ENCODE results near the gene RAD21L1.
"Not testable (repeated sequence)": the region's sequence is repeated elsewhere in the genome, so short reads cannot be mapped to it uniquely, and the experiment has no call there.

Gene RAD21L1

DNA sequence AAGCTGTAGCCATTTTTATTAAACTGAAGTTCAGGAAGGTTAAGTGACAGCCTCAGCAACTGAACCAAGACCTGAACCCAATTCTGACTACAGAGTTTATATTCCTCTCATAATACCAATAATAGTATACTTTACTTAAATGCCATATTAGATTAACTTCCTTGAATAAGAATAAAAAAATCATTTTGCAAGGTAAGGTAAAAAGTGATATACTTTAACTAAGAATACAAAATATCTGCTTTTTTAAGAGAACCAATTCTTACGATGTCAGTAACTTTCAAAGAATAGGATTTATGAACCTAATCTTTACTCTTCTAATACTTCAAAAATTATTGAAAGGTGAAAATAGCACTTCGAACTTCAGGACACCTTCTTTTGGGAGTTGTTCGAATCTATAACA is 3.7 kb downstream of the RAD21L1 start:
- DNase-seq (ENCODE audit: low spot score): no peak

DNA sequence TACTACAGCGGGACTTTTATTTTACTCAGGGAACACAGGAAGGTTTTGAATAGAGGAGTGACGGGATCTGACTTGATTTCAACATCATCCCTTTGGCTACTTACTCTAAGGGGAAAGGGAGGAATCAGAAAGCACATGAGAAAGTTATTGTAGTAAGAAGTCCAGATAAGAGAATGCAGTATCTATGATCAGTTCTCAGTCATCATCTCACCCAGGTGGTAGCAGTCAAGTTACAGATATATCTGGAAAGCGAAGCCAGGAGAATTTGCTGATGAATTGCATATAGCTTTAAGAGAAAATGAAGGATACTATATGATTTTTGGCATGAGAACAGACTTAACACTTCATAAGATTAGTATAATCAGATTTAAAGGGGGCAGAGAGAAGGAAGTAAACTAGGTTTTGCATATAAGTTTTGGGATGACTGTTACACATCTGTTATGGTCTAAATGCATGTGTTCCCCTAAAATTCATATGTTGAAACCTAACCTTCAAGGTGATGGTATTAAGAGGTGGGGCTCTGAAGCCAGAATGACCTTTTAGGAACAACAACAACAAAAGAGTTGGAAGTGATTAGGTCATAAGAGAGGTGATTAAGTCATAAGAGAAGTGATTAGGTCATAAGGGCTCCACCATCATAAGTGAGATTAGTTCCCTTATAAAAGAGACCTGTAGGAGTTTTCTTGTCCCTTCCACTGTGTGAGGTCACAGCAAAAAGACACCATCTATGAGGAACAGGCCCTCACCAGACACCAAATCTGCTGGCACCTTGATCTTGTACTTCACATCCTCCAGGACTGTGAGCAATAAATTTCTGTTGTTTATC is 6.7 kb downstream of the RAD21L1 start:
- no peak for DNase-seq (ENCODE audit: low spot score)

DNA sequence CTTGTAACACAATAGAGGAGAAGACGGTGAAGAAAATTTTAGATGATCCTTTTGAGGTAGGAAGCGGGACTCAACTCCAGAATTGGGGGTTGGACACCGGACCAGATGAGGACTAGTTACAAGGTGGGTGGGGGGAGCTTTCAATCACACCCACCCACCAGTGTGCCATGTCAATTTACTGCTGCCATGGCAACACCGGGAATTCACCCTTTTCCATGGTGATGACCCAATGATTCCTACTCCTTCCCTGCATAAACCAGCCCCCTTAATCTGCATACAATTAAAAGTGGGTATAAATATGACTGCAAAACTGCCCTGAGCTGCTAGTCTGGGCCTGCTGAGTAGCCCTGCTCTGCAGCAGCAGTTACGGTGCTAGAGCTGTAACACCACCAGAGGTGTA is 14.7 kb downstream of the RAD21L1 start:
- DNase-seq (ENCODE audit: low spot score): no peak

DNA sequence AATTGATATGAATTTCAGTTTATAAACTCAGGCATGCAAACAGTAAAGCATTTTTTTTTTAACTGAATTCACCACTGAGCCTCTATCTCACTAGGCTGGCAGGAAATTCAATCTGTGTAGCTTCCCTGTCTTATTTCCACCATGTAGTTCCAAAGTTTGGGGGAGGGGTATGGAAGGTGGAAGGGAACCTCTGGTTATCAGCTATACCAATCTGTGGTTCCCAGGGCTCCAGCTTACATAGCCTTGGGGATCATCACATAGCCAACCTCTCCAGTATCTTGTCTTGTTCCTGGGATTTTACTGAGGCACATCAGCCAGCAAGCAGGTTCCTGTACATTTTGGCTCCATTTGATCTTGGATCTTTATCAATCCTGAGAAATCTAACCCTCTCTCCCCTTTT is 15.6 kb downstream of the RAD21L1 start:
- DNase-seq (ENCODE audit: low spot score): no peak

DNA sequence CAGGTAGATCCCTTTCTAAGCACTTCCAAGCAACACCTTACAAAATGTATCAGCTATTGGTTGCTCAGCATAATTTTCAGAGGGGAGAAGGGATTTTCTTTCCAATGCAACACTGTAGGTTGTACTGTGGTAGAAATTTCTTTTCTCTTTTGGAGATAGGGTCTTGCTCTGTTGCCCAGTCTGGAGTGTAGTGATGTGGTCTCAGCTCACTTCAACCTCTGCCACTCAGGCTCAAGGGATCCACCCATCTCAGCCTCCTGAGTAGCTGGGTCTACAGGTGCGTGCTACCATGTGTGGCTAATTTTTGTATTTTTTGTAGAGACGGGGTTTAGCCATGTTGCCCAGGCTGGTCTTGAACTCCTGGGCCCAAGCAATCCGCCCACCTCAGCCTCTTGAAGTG is 16.3 kb downstream of the RAD21L1 start:
- DNase-seq (ENCODE audit: low spot score): no peak

DNA sequence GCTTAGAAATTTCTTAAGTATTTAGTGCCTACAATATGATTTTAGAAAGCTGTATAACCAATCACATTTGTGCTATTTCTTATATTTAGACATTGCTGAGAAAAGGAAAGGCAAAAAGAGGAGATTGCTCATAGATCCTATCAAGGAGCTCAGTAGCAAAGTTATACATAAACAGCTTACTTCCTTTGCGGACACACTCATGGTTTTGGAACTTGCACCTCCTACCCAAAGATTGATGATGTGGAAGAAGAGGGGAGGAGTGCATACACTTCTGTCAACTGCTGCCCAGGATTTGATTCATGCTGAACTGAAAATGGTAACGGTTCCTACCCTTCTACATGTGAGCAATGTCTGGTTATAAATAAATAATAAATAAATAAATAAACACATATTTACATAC is 16.7 kb downstream of the RAD21L1 start:
- DNase-seq (ENCODE audit: low spot score): no peak

DNA sequence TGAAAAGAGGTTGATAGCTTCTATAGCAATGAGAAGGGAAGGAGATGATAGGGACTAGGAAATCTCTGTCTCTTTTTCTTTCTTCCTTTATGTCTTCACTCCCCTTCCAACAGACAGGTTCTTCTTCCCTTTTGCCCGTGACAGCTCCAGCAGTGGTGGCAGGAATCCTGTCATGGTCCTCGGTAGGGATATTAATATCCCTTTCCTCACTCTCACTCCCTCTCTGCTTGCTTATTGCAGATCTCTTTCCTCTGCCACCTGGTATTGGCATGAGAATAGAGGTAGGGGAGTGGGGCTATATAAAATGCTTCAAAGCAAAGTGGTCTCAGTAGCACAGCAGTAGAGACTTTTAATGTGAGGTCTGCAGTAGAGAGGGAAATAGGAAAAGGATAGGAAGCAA is 19.7 kb downstream of the RAD21L1 start:
- DNase-seq (ENCODE audit: low spot score): no peak

DNA sequence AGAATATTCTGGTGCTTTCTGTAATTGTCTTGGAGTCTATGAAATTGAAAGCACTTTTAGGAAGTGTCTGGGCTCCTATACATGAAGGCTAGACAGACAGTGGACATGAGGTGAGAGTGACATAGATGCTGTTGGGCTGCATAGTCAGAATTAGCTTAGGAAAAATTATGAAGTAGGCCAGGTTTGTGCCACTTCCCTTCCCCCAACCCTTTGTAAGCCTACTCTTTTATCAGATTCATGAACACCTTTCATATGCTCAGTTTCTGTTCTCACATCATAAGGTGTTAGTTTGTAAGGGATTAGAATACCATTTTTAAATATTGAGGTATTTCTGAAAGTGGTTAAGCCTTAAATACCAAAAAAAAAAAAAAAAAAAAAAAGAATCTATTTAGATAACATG is 21.8 kb downstream of the RAD21L1 start:
- no peak for DNase-seq (ENCODE audit: low spot score)

DNA sequence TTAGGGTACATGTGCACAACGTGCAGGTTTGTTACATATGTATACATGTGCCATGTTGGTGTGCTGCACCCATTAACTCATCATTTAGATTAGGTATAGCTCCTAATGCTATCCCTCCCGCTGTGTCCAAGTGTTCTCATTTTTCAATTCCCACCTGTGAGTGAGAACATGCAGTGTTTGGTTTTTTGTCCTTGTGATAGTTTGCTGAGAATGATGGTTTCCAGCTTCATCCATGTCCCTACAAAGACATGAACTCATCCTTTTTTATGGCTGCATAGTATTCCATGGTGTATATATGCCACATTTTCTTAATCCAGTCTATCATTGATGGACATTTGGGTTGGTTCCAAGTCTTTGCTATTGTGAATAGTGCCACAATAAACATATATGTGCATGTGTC is 24.4 kb downstream of the RAD21L1 start:
- DNase-seq (ENCODE audit: low spot score): not testable (repeated sequence)

DNA sequence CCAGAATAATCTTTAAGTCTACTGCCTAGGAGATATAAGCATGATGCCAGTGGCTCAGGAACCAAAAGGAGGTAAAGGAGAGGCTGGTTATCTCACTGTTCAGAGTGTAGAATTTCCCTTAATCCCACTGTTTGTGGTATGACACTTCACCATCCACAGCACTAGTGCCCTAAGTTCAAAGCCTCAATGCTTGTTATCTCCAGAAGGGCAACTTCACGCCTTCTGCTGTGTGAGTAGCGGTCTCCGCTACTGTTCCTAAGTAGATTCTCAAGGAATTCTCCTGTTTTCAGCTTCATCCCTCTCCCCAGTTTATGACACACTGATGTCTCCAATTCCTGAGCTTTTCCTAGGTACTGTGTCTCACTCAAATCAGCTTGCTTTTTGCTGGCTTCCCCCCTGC is 26.6 kb downstream of the RAD21L1 start:
- no peak for DNase-seq (ENCODE audit: low spot score)

DNA sequence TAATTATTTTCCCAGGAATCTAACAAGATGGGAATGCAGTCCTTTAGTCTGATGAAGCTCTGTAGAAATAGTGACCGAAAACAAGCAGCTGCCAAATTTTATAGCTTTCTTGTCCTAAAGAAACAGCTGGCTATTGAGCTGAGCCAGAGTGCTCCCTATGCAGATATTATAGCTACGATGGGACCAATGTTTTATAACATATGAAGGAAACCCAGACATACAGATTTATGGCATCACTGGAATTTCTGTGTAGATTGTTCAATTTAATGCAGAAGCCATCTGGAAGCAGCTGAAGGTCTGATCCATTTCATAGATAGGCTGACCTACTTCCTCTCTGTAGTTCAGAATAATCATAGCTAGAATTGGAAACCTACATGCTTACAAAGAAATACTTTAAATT is 28.4 kb downstream of the RAD21L1 start:
- no peak for DNase-seq (ENCODE audit: low spot score)

DNA sequence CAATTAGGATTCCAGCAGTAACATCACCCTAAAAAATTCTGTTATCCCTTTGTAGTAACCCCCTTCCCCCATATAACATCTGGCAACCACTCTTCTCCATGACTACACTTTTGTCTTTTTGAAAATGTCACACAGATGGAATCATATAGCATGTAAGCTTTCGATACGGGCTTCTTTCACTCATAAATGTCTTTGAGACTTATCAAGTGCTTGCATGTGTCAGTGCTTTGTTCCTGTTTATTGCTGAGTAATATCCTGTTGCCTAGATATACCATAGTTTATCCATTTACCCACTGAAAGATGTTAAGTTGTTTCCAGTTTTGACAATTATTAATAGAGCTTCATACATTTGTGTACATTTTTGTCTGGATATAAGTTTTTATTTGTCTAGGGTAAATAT is 29.8 kb downstream of the RAD21L1 start:
- no peak for DNase-seq (ENCODE audit: low spot score)

DNA sequence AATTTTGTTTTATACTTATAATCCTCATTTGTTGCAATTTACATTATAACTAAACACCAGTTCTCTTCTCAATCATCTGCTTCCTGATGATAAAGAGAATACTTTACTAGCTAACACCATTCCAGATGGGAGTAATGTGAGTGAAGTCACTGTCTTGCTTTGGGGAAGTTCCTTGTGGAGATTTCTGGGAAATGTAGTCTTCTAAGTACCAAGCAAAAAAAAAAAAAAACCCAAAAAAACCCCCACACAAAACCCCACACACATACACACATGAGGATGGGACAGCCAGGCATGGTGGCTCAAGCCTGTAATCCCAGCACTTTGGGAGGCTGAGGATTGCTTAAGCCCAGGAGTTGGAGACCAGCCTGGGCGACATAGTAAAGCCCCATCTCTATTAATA is 38.0 kb downstream of the RAD21L1 start:
- no peak for DNase-seq (ENCODE audit: low spot score)

DNA sequence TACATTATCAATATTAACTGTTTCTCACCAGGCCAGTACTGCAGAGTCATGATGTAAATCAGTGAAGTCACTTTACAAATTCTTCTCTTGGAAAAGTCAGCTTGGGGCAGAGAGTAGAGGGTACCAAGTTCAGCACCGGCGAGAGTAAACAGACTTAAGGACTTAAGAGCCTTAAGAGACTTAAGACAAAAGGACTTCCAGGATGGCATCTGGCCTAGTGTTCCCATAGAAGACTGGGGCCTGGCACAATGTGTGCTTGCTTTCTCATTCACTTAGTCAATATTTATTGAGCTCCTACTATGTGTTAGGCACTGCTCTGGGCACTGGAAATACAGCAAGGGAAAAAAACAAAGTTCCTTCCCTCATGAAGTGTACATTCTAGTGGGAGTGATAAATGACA is 38.9 kb downstream of the RAD21L1 start:
- DNase-seq (ENCODE audit: low spot score): no peak

DNA sequence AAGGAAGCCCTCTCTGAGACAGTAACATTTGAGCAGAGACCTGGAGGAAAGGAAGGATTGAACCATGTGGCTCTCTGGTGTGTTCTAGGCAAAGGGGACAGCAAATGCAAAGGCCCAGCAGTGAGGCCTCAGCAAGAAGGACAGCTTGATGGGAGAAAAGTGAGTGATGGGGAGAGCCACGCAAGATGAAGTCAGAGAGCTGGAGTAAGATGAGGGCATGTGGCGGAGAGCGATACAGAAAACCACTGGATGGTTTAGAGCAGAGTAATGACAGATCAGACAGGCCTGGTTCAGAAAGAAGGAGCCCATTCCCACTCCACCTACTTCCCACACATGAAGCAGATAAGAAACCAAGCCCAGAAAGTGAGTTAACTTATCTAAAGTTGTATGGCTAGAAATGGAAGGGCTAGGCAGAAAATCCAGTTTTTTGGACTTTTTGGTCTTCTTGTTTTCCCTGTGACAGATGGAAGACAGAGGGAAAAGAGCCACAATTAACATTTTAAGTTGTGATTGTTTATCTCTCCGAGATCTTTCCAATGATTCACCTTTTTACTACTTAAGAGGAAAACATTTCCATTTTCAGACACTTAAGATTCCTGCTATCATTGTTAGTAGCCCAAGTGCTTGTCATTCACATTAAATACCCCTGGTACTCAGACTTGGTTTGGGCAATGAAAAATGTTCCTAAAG is 39.5 kb downstream of the RAD21L1 start:
- DNase-seq (ENCODE audit: low spot score): no peak

DNA sequence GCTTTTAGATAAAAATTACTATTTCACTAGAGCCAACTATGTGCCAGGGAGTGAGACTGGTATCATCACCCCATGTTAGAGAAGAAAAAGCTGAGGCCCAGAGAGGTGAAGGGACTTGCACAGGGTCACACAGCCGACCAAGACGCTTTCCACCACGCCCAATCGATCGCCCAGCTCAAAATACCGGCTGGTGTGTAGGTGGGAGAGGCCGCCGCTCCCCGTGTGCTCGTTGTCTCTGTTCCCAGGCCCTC is 40.0 kb downstream of the RAD21L1 start:
- no peak for DNase-seq (ENCODE audit: low spot score)

DNA sequence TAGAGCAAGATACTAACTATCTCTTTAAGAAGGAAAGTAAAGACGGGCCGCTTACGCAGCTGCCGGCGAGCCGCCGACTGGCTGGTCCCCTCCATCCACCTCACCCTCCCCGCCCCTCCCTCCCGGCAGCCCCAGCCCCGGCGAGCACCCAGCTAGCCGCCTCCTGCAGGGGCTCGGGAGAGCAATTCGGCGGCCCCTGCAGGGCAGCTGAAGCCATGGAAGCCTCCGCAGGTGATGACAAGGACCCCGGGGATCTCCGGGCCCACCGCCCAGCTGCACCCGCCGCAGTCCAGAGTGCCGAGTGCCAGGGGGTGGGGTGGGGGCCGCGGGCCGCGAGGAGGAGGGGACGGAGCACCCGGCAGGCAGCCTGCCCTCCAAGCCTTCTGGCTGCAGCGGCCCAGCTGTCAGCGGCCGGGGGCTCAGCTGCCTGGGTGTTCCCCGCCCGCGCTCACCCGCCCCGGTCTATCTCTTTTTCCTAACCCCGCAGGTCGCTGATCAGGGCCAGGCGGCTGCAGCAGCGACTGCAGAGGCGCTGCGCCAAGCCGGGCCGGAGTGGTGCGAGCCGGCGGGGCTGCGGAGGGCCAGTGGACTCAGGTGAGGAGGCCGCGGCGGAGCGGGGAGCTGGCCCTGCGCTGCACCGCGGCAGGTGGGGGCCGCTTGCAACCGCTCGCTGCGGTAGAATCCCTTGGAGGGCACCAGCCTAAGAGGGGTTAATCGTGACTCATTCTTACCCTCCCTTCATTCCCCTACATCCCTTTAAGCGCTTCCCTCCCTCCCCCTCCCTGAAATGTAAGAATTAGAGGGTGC is 40.5 kb downstream of the RAD21L1 start, which contains the start of gene SNPH:
Gene SNPH, plus strand, starts transcription at position 128 of the 807 bp plus-strand sequence. CDS start 29,946 bp downstream, outside the sequence.
- peak; percentile 52 for DNase-seq (ENCODE audit: low spot score)

DNA sequence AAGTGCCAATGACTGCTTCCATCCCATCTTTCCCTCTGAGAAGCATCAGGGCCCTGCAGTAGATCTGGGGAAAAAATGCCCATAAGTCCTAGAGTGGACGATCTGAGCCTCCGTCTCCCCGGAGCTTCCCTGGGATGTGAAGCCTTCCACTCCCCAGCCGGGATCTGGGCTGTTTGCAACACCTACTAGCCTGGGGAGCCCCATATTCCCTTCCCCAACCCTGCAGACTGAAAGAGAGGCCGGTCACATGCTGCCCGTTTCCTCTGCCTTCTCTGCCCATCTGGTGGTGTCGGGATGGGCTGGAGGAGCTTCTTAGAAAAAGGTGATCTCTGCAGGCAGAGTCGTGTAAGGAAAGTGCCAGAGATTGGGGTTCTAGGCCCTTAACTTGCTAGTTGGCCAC is 41.3 kb downstream of the RAD21L1 start:
- no peak for DNase-seq (ENCODE audit: low spot score)

DNA sequence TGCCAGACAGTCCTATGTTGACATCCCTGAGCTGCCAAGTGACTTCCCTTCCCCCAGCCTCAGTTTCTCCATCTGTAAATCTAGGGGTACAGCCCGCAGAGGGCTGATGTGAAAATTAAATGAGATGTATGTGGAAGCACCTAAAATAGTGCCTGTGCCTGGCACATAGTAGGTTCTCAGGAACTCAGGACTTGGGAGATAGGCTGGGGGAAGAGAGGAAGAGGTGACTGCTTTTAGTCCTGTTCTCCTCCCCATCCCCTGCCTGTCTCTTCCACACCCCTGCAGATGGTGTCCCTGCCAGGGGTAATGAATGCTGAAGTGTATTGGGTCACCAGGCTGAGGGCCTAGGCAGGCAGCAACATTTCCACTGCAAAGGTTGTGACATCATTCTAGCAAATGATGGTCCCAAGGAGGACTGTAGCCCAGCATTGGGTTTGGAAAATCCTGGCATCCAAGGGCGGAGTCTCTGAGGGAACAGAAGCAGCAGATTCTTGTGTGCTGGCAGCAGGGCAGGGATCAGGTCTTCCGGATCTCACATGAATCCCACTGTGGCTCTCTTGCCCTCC is 42.0 kb downstream of the RAD21L1 start:
- no peak for DNase-seq (ENCODE audit: low spot score)

DNA sequence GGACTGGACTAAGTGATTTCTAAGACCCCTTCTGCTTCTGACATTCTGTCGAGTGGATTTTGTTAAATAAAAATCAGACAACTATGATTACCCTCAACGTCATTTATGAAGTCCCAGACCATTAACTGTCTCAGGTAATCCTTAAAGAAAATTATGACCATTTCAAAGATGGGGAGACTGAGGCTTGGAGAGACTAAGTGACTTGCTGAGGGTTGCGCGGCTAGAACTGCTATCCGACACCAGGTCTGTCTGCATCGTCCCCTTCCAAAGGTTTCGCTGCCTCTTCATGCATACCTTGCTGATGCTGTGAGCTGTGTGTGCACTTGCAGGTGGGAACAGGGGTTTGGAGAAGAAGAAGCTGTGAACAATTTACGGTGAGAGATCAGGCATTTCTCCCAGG is 43.4 kb downstream of the RAD21L1 start:
- no peak for DNase-seq (ENCODE audit: low spot score)

DNA sequence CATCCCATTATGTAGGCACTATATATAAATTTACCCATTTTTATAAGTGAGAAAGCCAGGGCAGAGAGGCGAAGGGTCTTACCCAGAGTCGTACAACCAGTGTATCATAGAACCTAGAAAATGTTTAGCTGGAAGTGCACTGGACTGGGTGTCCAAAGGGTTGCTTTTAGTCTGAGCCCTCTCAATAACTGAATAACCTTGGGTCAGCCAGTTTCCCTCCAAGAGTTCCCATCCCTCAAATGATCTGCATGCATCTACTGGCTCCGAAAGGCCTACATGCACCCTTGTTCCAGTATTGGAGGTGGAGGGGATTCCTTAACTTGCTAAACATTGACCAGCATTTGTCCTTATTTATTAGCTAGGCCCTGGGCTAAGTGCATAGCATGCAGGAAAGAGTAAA is 44.0 kb downstream of the RAD21L1 start:
- DNase-seq (ENCODE audit: low spot score): no peak

DNA sequence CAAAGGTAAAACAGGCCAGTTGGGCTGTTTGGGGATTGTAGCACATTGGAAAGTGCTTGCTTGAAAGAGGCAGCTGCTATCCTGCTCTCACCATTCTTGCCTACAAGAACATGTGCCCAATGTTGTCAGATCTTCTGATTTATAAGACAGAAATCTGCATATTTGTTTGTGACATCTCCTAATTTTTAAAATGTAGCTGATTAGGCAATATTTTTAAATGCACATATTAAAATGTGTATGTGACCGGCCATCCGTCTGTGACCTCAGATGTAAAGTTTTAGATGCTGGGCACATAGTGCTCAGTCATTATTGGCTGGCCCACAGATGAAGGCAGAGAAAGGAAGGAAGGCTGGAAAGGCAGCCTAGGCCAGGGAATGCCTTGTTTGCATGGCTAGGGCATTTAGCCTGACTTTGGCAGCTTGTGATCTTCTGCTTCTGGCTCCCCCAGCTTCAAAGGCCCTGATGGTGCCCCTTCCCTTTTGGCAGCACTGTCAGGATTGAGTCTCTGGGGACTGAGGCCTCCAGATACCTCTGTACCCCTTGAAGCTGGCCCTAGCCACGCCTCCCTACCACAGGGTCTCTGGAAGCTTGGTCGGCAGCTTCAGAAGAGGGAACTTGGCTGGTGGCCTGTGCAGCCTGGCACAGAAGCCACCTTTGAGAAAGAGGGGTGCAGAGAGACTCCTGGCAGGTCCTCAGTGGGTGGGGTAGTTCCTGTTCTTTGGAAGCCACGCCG is 46.7 kb downstream of the RAD21L1 start:
- no peak for DNase-seq (ENCODE audit: low spot score)
